GM12878 (cell line): Measurements from ENCODE around the gene KICS2. TPM values are rescaled to one million over a fixed set of nuclear protein-coding genes. Genes with fewer than 3 reads are reported as not detected.

Experiments used
- ATAC-seq: fragments of 200-7000 bp; cut with Tn5 transposase; 3 replicates; pipeline ENCODE4 v1.9.1; 2020; ENCODE audit warnings: mild to moderate bottlenecking, moderate library complexity
- BruUV-seq: library from RNA; stranded (reverse); fragments of 400-500 nt; replicated peaks from 2 replicates; lab custom pipeline; 2021; lab: Mats Ljungman, UMichigan
- CTCF ChIA-PET: fragments of 300-600 bp; sonication (Branson Sonifier 250); formaldehyde crosslinking; extraction: SDS; loops from one replicate; lab custom pipeline; 2021; ENCODE audit warnings: inconsistent platforms; lab: Yijun Ruan, JAX
- POLR2A ChIA-PET: fragments of 350-600 bp; formaldehyde crosslinking; extraction: SDS; loops from one replicate; lab custom pipeline; 2021; ENCODE audit warnings: inconsistent platforms; lab: Charles Lee
- RAD21 ChIA-PET: fragments of 300-600 bp; sonication (Branson Sonifier 250); formaldehyde crosslinking; loops from one replicate; lab custom pipeline; 2023; ENCODE audit warnings: antibody characterized with exemption; ENCODE audit not compliant: unreplicated experiment; lab: Charles Lee
- SMC1A ChIA-PET: fragments of 300-600 bp; sonication (Branson Sonifier 250); formaldehyde crosslinking; loops from one replicate; lab custom pipeline; 2023; ENCODE audit not compliant: unreplicated experiment, uncharacterized antibody; lab: Charles Lee
- DNase-seq: peaks from one replicate; pipeline ENCODE4 v3.0.0-alpha.2; 2011; ENCODE audit warnings: low read depth, low spot score
- FAIRE-seq: peaks from 3 replicates; lab custom pipeline; 2011; peaks lifted over from hg19 to GRCh38; lab: Jason Lieb, UNC
- H2AFZ ChIP-seq: 2 replicates; pipeline ENCODE4 v1.6.0; 2011; ENCODE audit warnings: low read depth, low read length, control low read depth; ENCODE audit not compliant: control insufficient read depth
- H3K27ac ChIP-seq: 2 replicates; pipeline ENCODE4 v1.5.1; 2011; ENCODE audit warnings: control low read depth; ENCODE audit not compliant: control insufficient read depth, insufficient read depth
- H3K27me3 ChIP-seq, 2 experiments: replicated peaks in 1 of 2; 2 replicates each; pipeline versions ENCODE4 v1.6.0 to v1.6.1; 2011; ENCODE audit warnings: low read length in 1 of 2; ENCODE audit not compliant: control insufficient read depth in 2 of 2, insufficient read depth in 2 of 2
- H3K36me3 ChIP-seq, 2 experiments: 2 replicates each; pipeline ENCODE4 v1.5.1; 2011; ENCODE audit warnings: low read length in 1 of 2; ENCODE audit not compliant: control insufficient read depth in 2 of 2, insufficient read depth in 2 of 2
- H3K4me1 ChIP-seq: 2 replicates; pipeline ENCODE4 v1.6.1; 2011; ENCODE audit warnings: mild to moderate bottlenecking, low read length, moderate library complexity, mixed read lengths; ENCODE audit not compliant: control insufficient read depth, insufficient read depth
- H3K4me2 ChIP-seq: 2 replicates; pipeline ENCODE4 v1.6.0; 2011; ENCODE audit warnings: control low read depth; ENCODE audit not compliant: control insufficient read depth, insufficient read depth
- H3K4me3 ChIP-seq: fragments of 200-600 bp; sonication (generic); 2 replicates; pipeline ENCODE4 v1.5.1; 2016
- H3K79me2 ChIP-seq: 2 replicates; pipeline ENCODE4 v1.6.0; 2011; ENCODE audit warnings: low read length; ENCODE audit not compliant: control insufficient read depth, insufficient read depth
- H3K9ac ChIP-seq: 2 replicates; pipeline ENCODE4 v1.8.0; 2011; ENCODE audit warnings: low read length, control low read depth, mixed read lengths; ENCODE audit not compliant: control insufficient read depth, insufficient read depth
- H3K9me3 ChIP-seq: replicated peaks from 3 replicates; pipeline ENCODE4 v1.5.1; 2011; ENCODE audit warnings: mild to moderate bottlenecking, low read length; ENCODE audit not compliant: control insufficient read depth, insufficient read depth
- H4K20me1 ChIP-seq: 2 replicates; pipeline ENCODE4 v1.6.0; 2011; ENCODE audit not compliant: control insufficient read depth, insufficient read depth
- EGR1 ChIP-seq, 2 experiments: IDR thresholded peaks; 1 replicate in 1 of 2; 2 replicates in 1 of 2; pipeline ENCODE4 v1.6.1; 2011 to 2012; ENCODE audit warnings: low read depth in 2 of 2, low read length in 2 of 2, borderline replicate concordance in 1 of 2, mild to moderate bottlenecking in 1 of 2, moderate library complexity in 1 of 2
- NRF1 ChIP-seq: conservative IDR thresholded peaks from 2 replicates; pipeline ENCODE4 v1.6.1; 2011; ENCODE audit warnings: mild to moderate bottlenecking, low read depth, low read length, improper control_type of control experiment
- SIX5 ChIP-seq: IDR thresholded peaks from 2 replicates; pipeline ENCODE4 v1.6.1; 2011; ENCODE audit warnings: mild to moderate bottlenecking, low read depth, low read length, moderate library complexity; ENCODE audit not compliant: severe bottlenecking
- TBL1XR1 ChIP-seq: IDR thresholded peaks from 2 replicates; pipeline ENCODE4 v1.6.1; 2012; ENCODE audit warnings: low read depth, low read length, improper control_type of control experiment
- WGBS: methylation state at CpG from one replicate; pipeline ENCODE4 v1.1.6; 2016; ENCODE audit warnings: low lambda C conversion rate; ENCODE audit not compliant: insufficient replicate concordance, insufficient coverage; ENCODE audit errors: missing lambda C conversion rate; 5-methylcytosine and 5-hydroxymethylcytosine counted together
- in situ Hi-C: fragments of 300-500 bp; cut with MboI; formaldehyde crosslinking; loops from 9 replicates; pipeline ENCODE4 v1.14.3; 2018; ENCODE audit warnings: mixed read lengths
- intact Hi-C: fragments of 100-400 bp; cut with micrococcal nuclease; formaldehyde crosslinking; loops from one replicate; pipeline ENCODE4 v1.14.2; 2022; ENCODE audit not compliant: unreplicated experiment
- polyA plus RNA-seq, 11 experiments: library from polyadenylated mRNA; depleted of rRNA in 4 of 11; unstranded in 6 of 11; stranded (reverse) in 5 of 11; fragments of >200 nt; fragmentation: Nextera tagmentation in 4 of 11; fragmentation: Illumina TruSeq in 1 of 11; extraction: Ambion mirVana in 4 of 11; extraction: Trizol in 1 of 11; gene quantifications; 1 replicate in 1 of 11; 2 replicates in 10 of 11; pipeline versions ENCODE4 v1.2.1 to v1.2.3, GENCODE V29; 2011 to 2016; ENCODE audit warnings: inconsistent platforms in 2 of 11, missing spikeins in 2 of 11, low read depth in 1 of 11
- total RNA-seq, 4 experiments: library from RNA; depleted of rRNA in 3 of 4; stranded (reverse); fragments of >200 nt in 3 of 4; fragmentation: Illumina TruSeq in 1 of 4; extraction: Trizol in 1 of 4; gene quantifications; 2 replicates each; pipeline versions ENCODE4 v1.2.1 to v1.2.3, GENCODE V29; 2013 to 2021
- TF ChIP-seq, protein P1 (sequence below): fragments of 450-650 bp; IDR thresholded peaks from 2 replicates; pipeline ENCODE4 v1.6.1; 2018; ENCODE audit warnings: borderline replicate concordance, mild to moderate bottlenecking; ENCODE audit not compliant: partially characterized antibody

Gene KICS2
- total and polyA plus RNA-seq, 10 of the 15 experiments (the other 5 are each of a cell fraction or from before 2014, with no cell fraction given): 3.9 to 13.1 (median 9.5) TPM

GRCh38 chr12:64212119-64212746, 9.9 kb downstream of the KICS2 start:
- FAIRE-seq: no peak

More at GRCh38 chr12:64212119-64212746, 9.9 kb downstream of the KICS2 start:
- no TSS peak for BruUV-seq
- H2AFZ ChIP-seq: no peak overlapping the region
- no peaks in the 10 kb centered on the region for H4K20me1 ChIP-seq
- DNase-seq: no peak
- intact Hi-C loops (no loop called here), in situ Hi-C loops (no loop called here)
- H3K9ac ChIP-seq: no peak overlapping the region
- H3K9me3 ChIP-seq: no peaks in the 10 kb centered on the region
- H3K27me3 ChIP-seq: no peaks in the 10 kb centered on the region
- no peaks in the 10 kb centered on the region for H3K4me1 ChIP-seq
- no peak overlapping the region for H3K4me2 ChIP-seq
- H3K36me3 ChIP-seq: no peaks in the 10 kb centered on the region; a peak in 2 of 4 replicates
- CTCF ChIA-PET: interaction anchor here (2.1 kb wide), 1 partner anchor 28 kb away, joined by 4 read pairs; no protein-coding TSS in a partner anchor
- H3K27ac ChIP-seq: no peak overlapping the region
- no peak overlapping the region for H3K4me3 ChIP-seq
- WGBS: 78% methylated on average over 5 of the region's 5 CpGs
- TF ChIP-seq NRF1 (no peak), EGR1 (IDR thresholded peaks at IDR 0.05; ENCODE audit: borderline replicate concordance in 1 of 2, low read depth in 2 of 2, low read length in 2 of 2) (no peak), TBL1XR1 (no peak), SIX5 (no peak)
- TF ChIP-seq, protein P1, sequence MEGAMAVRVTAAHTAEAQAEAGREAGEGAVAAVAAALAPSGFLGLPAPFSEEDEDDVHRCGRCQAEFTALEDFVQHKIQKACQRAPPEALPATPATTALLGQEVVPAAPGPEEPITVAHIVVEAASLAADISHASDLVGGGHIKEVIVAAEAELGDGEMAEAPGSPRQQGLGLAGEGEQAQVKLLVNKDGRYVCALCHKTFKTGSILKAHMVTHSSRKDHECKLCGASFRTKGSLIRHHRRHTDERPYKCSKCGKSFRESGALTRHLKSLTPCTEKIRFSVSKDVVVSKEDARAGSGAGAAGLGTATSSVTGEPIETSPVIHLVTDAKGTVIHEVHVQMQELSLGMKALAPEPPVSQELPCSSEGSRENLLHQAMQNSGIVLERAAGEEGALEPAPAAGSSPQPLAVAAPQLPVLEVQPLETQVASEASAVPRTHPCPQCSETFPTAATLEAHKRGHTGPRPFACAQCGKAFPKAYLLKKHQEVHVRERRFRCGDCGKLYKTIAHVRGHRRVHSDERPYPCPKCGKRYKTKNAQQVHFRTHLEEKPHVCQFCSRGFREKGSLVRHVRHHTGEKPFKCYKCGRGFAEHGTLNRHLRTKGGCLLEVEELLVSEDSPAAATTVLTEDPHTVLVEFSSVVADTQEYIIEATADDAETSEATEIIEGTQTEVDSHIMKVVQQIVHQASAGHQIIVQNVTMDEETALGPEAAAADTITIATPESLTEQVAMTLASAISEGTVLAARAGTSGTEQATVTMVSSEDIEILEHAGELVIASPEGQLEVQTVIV: no peak
- TF ChIP-seq, all 136 proteins: peak for 0
- H3K79me2 ChIP-seq: no peaks in the 10 kb centered on the region
- ATAC-seq: no peak
- POLR2A ChIA-PET: no interaction called here
- RAD21 ChIA-PET: no interaction called here
- SMC1A ChIA-PET: no interaction called here
